ENCODE measurements around the gene WFIKKN2.
"Not testable (repeated sequence)": the region's sequence is repeated elsewhere in the genome, so short reads cannot be mapped to it uniquely, and the experiment has no call there.

WFIKKN2 gene

GRCh38 chr17:50853781-50854180 is 18.4 kb downstream of the WFIKKN2 start:
- no peak for DNase-seq (ENCODE audit: low read depth in 2 of 2)

DNA sequence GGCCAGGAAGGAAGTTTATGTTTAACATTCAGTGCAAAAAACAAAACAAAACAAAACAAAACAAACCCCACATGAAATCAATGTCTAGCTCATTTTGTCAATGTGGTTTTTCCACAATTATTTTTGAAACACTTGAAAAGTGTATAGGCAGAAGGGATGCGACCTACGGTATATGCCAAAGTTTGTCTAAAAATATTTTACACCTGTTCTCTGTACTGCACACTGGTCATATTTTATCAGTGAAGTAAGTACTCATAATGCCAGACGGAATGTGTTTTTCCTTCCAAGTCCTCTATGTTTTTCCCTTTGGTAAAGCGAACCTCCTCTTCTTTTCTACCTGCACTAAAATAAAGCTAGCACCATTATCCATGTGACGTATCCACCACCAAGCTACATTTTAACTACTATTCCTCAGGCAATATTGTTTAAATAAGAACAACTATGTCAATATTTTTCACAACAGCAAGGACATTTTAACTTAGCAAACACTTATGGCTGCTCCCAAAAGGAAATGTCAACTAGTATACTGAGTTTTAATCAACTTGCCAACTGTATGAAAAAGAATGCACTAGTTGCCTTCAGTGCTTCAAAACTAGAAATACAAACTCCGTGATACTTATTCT is 20.4 kb downstream of the WFIKKN2 start:
- no peak for DNase-seq (ENCODE audit: low read depth in 2 of 2)

DNA sequence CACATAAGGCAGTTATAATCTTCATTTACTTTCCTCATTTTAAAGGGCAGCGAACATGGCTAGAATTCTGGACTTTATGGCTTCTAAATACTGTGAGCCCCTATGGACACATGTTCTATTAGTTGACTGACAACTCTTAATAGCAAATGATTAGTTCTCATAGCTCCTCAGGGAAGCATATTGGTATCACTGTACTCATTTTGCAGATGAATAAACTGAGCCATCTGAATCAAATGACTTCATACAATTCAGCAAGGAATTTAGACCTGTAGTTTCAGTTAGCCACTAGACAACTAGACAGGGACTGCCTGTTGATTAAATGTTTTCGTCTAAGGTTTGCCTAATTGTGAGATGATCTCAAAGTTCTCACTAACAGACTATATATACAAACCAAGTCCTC is 21.0 kb downstream of the WFIKKN2 start:
- DNase-seq (ENCODE audit: low read depth in 2 of 2), result no peak

GRCh38 chr17:50858486-50859225 is 23.3 kb downstream of the WFIKKN2 start:
- DNase-seq (ENCODE audit: low read depth in 2 of 2), result no peak

- DNase-seq (ENCODE audit: low read depth in 2 of 2), result not testable (repeated sequence)
Measured at GRCh38 chr17:50859727-50860126, 24.3 kb downstream of the WFIKKN2 start.

- DNase-seq (ENCODE audit: low read depth in 2 of 2), result no peak
Measured at GRCh38 chr17:50861334-50861676, 25.9 kb downstream of the WFIKKN2 start.

GRCh38 chr17:50861822-50862528 is 26.6 kb downstream of the WFIKKN2 start:
- no peak for DNase-seq (ENCODE audit: low read depth in 2 of 2)

DNA sequence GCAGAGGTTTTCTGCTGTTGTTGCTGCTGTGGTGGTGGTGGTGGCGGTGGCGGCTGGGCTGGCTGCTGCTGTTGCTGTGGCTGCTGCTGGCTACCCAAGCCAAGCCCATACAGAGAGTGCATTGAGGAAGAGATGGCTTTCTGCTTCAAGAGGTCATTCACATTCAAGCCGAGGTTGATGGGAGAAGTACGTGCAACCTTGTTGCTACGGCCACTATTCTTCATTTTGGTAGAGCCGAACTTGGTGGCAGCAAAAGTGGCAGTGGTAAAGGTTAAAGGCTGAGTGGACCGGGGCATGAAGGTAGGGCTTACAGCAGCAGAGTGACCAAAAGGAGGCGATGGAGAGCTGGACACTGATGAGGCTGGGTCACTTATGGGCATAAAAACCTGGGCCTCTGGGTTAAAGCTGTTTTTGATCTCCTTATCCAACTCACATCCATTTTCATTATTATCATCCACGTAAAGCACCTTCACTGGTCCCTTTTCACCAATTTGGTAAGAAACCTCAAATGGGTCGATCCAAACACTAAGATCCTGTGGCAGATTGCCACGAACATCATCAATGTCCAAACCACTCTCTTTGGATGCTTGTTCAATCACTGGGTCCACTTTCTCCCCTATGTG is 27.9 kb downstream of the WFIKKN2 start:
- no peak for DNase-seq (ENCODE audit: low read depth in 2 of 2)

- no peak for DNase-seq (ENCODE audit: low read depth in 2 of 2)
Measured at GRCh38 chr17:50863931-50864330, 28.5 kb downstream of the WFIKKN2 start.

DNA sequence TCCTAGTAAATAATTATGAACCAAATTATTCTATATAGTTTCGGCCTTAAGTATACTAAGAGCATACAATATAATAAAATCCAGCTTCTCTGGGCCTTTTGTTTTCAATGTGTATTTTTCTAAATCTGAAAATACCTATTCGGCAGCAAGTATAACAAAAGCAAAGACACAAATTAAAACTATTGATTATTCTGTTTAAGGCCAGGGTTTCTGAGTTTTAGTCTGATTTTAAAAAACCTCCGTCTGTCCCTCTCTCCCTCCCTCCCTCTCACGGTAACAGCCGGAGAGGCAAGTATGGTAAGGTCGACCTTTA is 29.3 kb downstream of the WFIKKN2 start:
- no peak for DNase-seq (ENCODE audit: low read depth in 2 of 2)

DNA sequence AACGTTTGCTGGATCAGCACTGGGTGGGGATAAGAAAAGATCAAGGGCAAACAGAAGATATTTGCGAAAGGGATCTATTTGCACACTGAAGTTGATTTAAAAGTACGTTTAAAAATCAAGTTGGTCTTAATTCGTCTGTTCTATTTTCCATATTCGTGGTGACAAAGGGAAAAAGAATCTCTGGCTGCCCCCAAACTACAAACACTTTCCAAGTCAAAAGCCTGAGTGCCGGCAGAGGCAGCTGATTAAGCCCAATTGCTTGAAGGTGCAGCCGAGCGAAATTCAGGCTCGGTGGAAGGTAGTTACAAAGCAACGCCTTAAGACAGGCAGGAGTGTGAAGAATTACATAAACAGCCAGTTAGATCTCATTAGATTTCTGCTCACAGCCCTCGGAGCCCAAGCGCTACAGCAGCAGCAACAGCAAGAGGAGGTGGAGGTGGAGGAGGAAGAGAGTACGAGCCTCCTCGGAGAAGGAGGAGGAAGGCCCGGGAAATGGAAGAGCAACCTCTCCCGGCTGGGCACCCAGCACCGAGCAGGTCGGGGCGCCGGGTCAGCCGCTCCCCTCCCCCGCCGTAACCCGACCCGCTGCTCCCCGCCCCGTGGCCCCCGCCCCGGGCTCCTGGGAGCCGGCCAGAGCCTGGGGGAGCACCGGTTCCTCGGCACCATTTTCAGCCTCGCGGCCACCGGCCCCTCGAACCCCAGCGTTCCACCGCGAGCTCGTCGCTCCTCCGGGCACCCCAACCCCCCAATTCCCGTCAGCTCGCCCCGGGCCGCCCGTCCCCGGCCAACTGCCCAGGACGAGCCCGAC is 29.9 kb downstream of the WFIKKN2 start:
- peak in 1 of 2 donors; percentile 25 for DNase-seq (ENCODE audit: low read depth in 2 of 2)

GRCh38 chr17:50865868-50866260 is 30.5 kb downstream of the WFIKKN2 start:
- DNase-seq (ENCODE audit: low read depth in 2 of 2), result no peak

GRCh38 chr17:50866261-50866949 is 31.0 kb downstream of the WFIKKN2 start, which contains the start of gene TOB1:
TOB1 (minus strand) TSS chr17:50866354; CDS start chr17:50864017, 2,337 bp downstream.
- peak; percentile 88 for DNase-seq (ENCODE audit: low read depth in 2 of 2)

DNA sequence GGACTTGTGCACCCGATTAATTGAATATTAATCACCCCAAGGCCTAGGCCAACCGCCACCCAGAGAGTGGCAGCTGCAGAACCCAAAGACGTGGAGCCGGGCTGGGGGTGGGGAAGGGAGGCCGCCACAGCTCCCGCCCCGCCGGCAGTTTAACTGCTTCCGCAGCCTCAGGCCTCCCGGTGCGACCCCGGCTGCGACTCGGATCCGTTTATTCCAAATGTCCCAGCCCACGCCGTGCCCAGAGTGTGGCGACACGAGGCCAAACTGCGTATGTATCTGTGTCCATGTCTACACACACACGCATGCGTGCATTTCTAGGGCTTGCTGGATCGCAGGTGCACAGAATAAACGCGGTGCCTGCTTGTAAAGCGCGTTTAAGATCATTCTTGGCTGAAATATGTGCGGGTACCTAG is 31.6 kb downstream of the WFIKKN2 start:
- peak; percentile 24 to 30 for DNase-seq (ENCODE audit: low read depth in 2 of 2)

- DNase-seq (ENCODE audit: low read depth in 2 of 2), result peak; percentile 45 to 70
Measured at GRCh38 chr17:50867363-50868139, 32.2 kb downstream of the WFIKKN2 start.

- no peak for DNase-seq (ENCODE audit: low read depth in 2 of 2)
Measured at GRCh38 chr17:50868140-50868438, 32.7 kb downstream of the WFIKKN2 start.

DNA sequence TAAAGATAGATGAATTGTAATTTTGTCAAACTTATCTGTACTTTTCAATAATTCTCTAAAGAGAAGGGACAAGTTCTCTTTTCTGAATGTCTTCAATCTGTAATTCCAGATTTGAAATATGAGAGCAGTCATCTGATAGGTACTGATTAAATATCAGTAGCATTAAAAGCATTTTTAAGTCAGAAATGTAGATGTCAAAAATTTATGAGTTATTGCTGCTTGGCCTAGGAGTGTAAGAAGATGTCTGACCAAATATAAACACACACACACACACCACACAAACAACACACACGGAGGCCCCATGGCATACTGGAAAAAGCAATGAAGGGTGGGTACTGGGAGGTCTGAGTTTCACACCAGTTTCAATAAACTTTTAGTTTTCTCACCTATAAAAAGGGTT is 33.2 kb downstream of the WFIKKN2 start:
- DNase-seq (ENCODE audit: low read depth in 2 of 2), result no peak

DNA sequence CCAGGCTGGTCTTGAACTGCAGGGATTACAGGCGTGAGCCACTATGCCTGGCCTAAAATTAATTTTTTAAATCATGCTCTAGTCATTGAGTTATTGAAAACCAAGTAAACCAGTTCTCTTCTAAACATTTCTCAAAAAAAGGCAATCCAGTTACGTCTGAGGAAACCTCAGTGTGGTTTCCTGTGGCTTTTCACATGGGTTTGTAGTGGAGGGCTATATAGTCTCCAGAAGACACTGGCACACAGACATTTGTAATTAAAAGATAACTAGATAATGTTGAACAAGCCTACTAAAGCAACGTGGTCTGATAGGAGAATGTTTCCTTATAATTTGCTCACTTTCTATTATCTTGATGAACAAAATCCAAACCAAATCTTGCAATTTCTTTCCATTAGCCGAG is 36.0 kb downstream of the WFIKKN2 start:
- DNase-seq (ENCODE audit: low read depth in 2 of 2), result peak in 1 of 2 donors; percentile 28

- DNase-seq (ENCODE audit: low read depth in 2 of 2), result no peak
Measured at GRCh38 chr17:50871898-50872297, 36.5 kb downstream of the WFIKKN2 start.

DNA sequence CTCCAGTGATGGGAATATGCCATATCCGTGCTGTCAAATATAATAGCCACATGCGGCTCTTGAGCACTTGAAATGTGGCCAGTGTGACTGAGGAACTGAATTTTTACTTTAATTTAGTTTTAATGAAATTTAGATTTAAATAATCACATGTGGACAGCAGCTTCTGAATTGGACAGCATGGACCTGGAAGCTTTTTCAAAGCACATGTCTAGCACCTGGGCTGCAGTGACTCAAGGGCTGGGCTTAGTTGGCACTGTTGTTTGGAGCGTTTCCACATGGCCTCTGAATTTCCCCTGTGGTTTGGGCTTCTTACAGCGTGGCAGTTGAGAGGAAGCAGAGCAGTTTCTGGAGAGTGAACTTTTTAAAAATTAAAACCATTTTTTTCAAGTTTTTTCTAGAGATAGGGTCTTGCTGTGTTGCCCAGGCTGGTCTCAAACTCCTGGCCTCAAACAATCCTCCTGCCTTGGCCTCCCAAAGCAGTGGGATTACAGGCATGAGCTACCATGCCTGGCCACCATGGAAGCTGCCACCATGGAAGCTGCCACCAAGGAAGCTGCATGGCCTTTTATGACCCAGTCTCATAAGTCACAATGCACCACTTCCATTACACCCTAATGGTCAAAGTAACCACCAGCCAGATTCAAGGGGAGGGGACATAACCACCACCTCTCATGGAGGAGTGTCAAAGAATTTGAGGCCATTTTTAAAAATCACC is 37.5 kb downstream of the WFIKKN2 start:
- peak in 1 of 2 donors; percentile 38 for DNase-seq (ENCODE audit: low read depth in 2 of 2)

All from activated CD8-positive, alpha-beta memory T cell treated with anti-CD3 and anti-CD28 coated beads for 4 hours (primary cell).